Eye (tissue), 1 donor: ENCODE measurements around the gene ERVK3-1.
"Not testable (repeated sequence)": the region's sequence is repeated elsewhere in the genome, so short reads cannot be mapped to it uniquely, and the experiment has no call there.

Experiments used
- DNase-seq: peaks from one replicate; pipeline ENCODE4 v3.0.0-alpha.2; 2015

Gene ERVK3-1, protein sequence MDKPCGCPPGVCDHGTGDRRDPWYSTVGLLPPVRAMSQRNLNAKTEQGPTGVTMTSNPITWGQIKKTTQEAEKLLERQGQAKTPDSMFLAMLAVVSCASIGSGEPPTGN

GRCh38 chr19:58305065-58305931 lies at the start of gene ERVK3-1:
Gene ERVK3-1, plus strand, starts transcription at chr19:58305377. Its CDS starts 6,792 bp downstream, at chr19:58312169.
- peak; percentile 97 for DNase-seq

- DNase-seq, result not testable (repeated sequence)
Measured at GRCh38 chr19:58258259-58258658, 46.9 kb upstream of the ERVK3-1 start.

DNA sequence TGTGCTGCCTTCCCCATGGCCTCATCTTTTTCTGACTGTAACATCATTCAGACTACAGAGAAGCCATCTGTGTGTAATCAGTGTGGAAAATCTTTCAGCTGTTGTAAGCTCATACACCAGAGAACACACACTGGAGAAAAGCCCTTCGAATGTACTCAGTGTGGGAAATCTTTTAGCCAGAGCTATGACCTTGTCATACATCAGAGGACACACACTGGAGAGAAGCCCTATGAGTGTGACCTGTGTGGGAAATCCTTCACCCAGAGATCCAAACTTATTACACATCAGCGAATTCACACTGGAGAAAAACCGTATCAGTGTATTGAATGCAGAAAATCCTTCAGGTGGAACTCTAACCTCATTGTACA lies 43.6 kb upstream of the ERVK3-1 start:
- no peak for DNase-seq

DNA sequence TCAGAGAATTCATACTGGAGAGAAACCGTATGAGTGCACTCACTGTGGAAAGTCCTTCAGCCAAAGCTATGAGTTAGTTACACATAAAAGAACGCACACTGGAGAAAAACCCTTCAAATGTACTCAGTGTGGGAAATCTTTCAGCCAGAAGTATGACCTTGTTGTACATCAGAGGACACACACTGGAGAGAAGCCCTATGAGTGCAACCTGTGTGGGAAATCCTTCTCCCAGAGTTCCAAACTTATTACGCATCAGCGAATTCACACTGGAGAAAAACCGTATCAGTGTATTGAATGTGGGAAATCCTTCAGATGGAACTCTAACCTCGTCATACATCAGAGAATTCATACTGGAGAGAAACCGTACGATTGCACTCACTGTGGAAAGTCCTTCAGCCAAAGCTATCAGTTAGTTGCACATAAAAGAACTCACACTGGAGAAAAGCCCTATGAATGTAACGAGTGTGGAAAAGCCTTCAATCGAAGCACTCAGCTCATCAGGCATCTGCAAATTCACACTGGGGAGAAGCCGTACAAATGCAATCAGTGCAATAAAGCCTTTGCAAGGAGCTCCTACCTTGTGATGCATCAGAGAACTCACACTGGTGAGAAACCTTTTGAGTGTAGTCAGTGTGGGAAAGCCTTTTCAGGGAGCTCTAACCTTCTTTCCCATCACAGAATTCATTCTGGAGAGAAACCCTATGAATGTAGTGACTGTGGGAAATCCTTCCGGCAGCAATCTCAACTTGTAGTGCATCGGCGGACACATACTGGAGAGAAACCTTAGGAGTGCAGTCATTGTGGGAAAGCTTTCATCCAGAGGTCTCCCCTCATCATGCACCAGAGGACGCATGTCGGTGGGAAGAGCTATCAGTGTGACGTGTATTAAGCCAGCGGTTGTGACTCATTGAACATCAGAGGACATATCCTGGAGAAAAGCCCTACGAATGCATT lies 42.9 kb upstream of the ERVK3-1 start:
- DNase-seq, result peak; percentile 22

- no peak for DNase-seq
Measured at GRCh38 chr19:58262922-58263296, 42.3 kb upstream of the ERVK3-1 start.

DNA sequence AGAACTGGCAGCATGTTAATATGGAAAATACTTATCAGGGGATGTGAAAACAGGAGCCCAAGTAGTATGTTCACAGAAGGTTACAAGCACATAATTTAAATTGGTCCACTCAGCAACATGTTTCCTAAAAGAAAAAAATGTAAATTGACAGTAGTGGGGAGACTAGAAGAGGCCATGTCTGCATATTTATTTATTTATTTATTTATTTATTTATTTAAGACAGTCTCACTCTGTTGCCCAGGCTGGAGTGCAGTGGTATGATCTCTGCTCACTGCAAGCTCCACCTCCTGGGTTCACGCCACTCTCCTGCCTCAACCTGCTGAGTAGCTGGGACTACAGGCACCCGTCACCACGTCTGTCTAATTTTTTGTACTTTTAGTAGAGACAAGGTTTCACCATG lies 40.1 kb upstream of the ERVK3-1 start:
- DNase-seq, result no peak

GRCh38 chr19:58268344-58268743 lies 36.8 kb upstream of the ERVK3-1 start:
- DNase-seq, result no peak

DNA sequence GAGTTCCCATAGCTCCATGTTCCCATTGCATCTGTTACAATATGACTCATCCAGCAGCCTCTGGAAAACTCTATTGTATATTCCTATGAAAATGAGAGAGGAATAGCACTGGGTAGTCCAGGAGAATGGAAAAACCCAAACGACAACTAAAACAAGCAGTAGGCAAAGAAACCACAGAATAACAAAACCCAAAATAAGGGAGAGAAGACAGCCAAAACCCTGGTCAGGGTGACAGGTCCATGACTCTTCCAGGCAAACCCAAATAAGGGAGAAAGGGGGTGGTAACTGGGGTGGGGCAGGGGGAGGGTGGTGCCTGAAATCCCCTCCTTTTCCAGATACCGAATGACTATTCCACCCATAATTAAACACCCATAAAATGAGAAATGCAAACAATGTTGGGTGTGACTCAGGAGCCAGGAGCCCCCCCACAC lies 30.4 kb upstream of the ERVK3-1 start:
- no peak for DNase-seq

GRCh38 chr19:58275564-58275963 lies 29.6 kb upstream of the ERVK3-1 start:
- DNase-seq, result no peak

- DNase-seq, result no peak
Measured at GRCh38 chr19:58277197-58277596, 28.0 kb upstream of the ERVK3-1 start.

DNA sequence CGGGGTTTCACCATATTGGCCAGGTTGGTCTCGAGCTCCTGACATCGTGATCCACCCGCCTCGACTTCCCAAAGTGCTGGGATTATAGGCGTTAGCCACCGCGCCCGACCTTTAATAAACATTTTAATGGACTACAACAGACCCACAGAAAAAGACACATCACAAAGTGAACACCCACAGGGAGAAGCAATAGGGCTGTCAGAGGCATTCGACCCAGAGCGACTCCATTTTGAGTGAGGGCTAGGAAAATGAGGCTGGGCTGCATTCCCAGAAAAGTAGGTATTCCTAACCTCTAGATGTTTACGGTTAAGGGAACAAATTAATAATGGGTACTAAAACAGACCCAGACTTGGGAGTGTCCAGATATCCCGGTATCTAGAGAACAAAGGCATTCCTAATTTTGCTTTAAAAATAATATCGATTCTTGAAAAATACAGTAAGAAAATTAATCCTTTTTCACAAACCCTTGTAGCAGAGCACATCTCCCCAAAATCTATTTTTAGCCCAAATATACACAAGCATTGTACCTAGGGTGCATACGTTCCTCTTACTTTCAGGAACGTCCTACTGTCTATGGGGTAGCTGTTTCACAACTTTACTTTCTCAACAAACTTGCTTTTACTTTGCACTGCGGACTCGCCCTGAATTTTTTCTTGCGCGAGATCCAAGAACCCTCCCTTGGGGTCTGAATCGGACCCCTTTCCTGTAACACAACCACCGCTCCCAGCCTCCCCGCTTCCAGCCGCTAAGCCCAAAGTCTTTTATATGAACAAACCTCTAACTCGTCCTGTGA lies 27.2 kb upstream of the ERVK3-1 start:
- no peak for DNase-seq

DNA sequence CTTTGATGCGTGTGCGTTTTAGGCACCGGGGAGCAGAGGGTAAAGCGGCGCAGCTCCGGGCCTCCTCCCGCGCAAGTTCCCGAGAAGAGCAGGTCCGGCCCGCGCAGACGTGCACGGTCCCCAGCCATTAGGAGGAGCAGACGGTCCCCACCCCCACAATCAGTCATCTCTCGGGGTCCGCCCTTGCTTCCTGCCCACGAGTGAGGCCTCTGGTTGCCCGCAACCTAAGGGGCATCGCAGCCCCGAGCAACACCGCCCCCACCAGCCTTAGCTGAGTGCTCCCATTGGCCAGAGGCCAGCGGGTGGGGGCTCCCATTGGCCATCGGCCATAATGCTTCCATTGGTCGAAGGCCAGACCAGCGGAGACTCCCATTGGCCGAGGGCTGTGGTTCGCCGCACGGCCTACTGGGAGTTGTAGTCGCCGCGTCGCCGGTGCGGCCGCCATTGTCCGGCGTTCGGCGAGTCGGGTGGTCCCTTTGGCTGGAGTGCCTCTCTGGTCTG lies 26.6 kb upstream of the ERVK3-1 start, which contains the start of gene ZNF8:
TSS of gene ZNF8 (plus strand) at position 415 of the 501 bp plus-strand sequence. CDS start 127 bp downstream, outside the sequence.
- DNase-seq, result peak; percentile 99

- peak; percentile 87 for DNase-seq
Measured at GRCh38 chr19:58279042-58279924, 25.9 kb upstream of the ERVK3-1 start.

DNA sequence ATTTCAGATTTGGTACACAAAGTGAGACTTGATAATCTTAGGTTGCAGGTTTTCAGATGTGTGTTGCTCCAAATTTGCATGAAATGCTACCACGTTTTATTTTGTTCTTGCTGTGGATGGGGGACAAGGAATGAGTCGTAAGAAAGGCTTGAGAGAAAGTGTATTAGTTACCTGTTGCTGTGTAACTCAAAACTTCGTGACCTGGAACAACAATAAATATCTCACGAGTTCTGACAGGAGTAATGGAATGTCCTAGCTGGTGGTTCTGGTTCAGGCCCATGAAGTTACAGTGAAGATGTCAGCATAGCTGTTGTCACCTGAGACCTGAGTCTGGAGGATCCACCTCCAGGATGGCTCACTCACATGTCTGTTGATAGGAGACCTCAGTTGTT lies 25.3 kb upstream of the ERVK3-1 start:
- no peak for DNase-seq

DNA sequence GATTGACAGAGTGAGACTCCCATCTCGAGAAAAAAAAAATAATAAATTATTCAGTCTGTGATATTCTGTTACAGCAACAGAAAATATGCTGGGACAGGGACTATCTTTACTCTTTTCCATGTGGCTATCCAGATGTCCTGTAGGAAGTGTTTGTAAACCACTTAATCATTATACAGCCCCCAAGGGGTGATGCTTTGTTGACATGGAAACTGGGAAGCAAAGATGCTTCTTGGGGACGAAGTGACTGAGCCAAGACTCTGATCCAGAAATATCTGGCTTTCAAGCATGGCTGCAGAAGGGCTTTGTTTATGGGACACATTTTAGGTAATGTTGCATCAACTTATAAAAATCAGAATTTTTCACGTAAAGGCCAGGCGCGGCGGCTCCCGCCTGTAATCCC lies 21.0 kb upstream of the ERVK3-1 start:
- DNase-seq, result no peak

DNA sequence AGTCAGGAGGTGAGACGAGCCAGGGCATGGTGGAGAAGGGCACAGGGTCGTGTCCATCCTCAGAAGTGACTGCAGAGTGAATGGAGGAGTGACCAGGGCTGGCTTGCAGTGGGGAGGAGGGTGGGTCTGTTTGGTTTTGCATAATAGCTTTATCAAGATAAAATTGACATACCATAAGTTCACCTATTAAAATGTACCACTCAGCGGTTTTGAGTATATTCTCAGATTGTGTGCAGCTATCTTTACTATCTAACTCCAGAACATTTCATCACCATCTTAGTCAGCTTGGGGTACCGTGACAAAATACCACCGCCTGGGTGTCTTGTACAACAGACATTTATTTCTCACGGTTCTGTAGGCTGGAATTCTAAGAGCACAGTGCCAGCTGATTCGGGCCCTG lies 13.2 kb upstream of the ERVK3-1 start:
- no peak for DNase-seq

- DNase-seq, result no peak
Measured at GRCh38 chr19:58294743-58295374, 10.3 kb upstream of the ERVK3-1 start.

DNA sequence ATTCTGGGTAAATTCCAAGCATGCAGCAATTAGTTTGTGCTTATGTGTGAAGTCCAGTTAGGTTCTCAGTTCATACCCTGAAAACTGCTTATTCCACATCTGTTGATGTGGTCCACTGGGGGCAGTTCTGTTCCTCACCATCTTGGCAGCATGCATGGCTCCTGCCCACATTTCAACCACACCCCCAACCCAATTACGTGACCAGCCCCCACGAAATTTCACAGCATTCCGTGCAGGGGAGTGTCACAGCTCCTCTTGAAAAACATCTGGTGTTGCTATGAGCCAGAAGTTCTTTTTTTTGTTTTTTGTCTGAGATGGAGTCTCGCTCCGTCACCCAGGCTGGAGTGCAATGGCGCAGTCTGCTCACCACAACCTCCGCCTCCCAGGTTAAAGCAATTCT lies 9.1 kb upstream of the ERVK3-1 start:
- no peak for DNase-seq

DNA sequence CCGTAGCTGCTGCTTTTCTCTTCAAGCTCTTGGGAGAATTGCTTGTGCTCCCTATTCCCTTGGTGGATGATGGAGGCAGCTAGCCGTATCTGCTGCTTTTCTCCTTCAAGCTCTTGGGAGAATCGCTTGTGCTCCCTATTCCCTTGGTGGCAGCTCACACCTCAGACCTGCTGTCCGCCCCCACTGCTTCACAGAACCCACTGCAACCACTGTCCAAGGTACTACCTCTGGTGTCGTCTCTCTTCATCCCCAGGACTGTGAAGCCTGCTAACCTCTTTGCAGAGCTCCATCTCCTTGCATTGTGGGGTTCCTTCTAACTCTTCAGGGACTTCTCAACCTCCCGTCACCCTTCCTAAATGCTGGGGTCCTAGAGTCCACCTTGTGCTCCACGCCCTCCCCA lies 4.6 kb upstream of the ERVK3-1 start:
- DNase-seq, result no peak

DNA sequence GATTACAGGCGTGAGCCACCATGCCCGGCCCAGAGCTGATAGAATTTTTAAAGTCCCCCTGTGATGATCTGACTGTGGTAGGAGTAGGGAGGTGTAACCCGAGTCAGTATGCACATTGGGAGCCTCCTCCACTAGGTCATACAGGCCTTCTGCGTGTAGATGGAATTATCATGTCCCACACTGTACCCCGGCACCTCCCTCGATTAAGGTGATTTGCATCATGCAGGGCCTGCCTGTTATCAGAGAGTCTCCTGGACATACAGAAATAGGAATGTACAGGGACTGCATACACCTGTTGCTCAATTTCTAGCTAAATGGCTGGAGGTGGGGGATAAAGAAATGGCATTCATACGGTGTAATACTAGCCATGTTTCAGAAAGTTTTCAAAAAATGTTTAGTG lies 922 bp upstream of the ERVK3-1 start:
- DNase-seq, result no peak

DNA sequence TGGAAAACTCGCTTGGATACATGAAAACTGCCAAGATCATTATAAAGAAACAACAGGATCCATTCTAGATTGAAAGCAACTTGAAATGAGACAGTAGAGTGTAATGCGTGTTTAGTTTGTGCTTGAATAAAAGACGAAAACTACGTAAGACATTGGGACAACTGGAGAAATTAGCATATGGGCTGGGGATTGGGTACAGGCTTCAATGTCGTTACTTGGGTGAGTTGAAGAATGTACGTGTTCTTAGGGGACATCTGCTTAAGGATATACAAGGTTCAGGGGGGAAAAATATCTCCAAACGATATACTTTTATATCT lies 471 bp upstream of the ERVK3-1 start:
- DNase-seq, result no peak
